T-helper 22 cell (primary cell): ENCODE measurements around the gene ATN1.

Source experiments
- DNase-seq: peaks from one replicate; pipeline ENCODE4 v3.0.0-alpha.2; 2020; ENCODE audit warnings: low read depth

ATN1 gene

DNA sequence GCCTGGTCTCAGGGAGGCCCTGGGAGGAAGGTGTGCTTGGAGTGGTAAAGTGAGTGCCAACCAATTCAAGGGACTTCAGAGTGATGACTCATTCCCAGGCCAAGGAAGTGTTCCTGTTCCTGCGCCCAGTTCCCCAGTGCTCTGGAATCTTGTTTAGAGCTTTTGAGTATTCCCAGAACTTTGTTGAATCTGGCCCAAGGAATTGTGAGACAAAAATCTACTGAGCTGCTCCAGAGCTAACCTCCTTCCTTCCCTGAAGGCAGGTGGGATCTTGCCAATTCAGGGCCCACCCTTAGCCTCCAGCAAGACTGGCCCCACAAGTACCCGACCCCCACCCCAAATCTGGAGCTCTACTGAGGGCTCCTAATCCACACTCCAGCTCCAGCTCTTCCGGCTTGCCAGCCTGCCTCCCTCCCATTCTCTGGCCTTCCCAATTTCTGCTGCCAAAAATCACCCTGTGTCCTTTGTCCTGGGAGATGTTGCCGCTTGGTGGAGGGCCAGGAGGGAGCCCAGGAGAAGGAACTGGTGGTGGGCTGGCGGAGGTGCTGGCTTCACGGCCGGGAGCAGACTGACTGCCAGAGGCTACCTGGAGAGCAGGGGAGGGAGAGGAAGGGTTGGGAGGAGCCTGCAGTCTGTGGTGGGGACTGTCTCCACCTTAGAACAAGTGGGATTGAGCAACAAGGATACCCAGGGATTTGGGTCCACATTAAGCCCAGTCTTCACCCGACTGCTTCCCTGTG lies 2.0 kb upstream of the ATN1 start:
- no peak for DNase-seq

GRCh38 chr12:6928022-6928702 lies 403 bp downstream of the ATN1 start:
- no peak for DNase-seq

GRCh38 chr12:6928703-6929407 lies 1.1 kb downstream of the ATN1 start:
- no peak for DNase-seq

- no peak for DNase-seq
Observed at GRCh38 chr12:6929466-6930452, 2.0 kb downstream of the ATN1 start.

DNA sequence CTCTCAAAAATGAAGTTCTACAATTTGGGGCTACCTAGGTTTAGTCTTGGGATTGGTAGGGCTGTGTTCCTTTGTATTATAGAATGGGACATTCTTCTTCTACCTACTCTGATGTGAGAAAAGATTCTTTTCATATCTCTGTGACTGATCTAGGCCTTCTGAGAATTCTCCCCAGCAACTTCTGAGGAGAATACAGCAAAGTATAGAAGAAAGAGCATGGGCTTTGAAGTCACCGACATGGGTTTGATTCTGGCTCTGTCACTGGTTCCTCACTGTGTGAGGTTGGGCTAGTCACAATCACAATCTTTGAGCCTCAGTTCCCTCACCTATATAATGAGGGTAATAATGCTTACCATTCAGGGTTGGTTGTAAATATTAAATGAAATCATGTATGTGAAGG lies 5.0 kb downstream of the ATN1 start:
- DNase-seq = no peak

DNA sequence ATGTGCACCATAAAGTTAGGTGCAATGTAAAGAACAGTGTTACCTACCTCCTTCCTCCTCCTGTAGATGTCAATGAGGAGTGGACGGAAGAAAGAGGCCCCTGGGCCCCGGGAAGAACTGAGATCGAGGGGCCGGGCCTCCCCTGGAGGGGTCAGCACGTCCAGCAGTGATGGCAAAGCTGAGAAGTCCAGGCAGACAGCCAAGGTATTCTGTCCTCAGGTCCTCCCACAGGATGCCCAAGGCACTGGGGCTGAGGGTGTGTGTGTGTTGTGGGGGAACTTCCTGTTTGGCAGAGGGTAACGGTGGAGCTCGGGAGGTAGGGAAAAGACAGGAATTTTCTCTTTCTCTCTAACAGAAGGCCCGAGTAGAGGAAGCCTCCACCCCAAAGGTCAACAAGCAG lies 6.4 kb downstream of the ATN1 start:
- no peak for DNase-seq

DNA sequence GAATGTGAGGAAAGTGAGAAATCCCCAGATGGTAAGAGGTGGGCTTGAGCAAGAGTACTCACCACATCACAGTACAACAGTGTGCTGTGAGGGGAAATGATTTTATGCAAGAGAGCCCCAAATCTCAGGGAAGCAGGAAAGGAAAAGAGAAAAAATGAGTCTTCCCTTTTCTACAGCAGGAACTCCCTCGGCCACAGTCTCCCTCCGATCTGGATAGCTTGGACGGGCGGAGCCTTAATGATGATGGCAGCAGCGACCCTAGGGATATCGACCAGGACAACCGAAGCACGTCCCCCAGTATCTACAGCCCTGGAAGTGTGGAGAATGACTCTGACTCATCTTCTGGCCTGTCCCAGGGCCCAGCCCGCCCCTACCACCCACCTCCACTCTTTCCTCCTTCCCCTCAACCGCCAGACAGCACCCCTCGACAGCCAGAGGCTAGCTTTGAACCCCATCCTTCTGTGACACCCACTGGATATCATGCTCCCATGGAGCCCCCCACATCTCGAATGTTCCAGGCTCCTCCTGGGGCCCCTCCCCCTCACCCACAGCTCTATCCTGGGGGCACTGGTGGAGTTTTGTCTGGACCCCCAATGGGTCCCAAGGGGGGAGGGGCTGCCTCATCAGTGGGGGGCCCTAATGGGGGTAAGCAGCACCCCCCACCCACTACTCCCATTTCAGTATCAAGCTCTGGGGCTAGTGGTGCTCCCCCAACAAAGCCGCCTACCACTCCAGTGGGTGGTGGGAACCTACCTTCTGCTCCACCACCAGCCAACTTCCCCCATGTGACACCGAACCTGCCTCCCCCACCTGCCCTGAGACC lies 7.8 kb downstream of the ATN1 start:
- no peak for DNase-seq

- DNase-seq = no peak
Observed at GRCh38 chr12:6936194-6936635, 8.5 kb downstream of the ATN1 start.

GRCh38 chr12:6936636-6937480 lies 9.1 kb downstream of the ATN1 start:
- no peak for DNase-seq

- peak; percentile 91 for DNase-seq
Observed at GRCh38 chr12:6937481-6938352, 10.0 kb downstream of the ATN1 start.

- DNase-seq = no peak
Observed at GRCh38 chr12:6938353-6939190, 10.8 kb downstream of the ATN1 start.

- DNase-seq = no peak
Observed at GRCh38 chr12:6939191-6939540, 11.4 kb downstream of the ATN1 start.

DNA sequence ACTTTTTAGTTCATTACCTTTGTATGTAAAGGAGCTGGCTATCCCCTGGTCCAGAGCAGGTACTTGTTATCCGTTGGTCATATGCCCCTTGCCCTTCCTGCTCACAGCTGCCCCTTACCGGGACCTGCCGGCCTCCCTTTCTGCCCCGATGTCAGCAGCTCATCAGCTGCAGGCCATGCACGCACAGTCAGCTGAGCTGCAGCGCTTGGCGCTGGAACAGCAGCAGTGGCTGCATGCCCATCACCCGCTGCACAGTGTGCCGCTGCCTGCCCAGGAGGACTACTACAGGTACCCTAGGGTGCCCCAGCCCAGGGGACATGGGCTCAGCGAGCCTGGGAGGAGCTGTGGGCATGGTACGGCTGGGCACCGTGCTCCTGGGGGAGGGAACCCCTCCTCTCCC lies 13.5 kb downstream of the ATN1 start:
- no peak for DNase-seq

- no peak for DNase-seq
Observed at GRCh38 chr12:6941782-6942181, 14.0 kb downstream of the ATN1 start.

- no peak for DNase-seq
Observed at GRCh38 chr12:6942331-6942665, 14.5 kb downstream of the ATN1 start.

DNA sequence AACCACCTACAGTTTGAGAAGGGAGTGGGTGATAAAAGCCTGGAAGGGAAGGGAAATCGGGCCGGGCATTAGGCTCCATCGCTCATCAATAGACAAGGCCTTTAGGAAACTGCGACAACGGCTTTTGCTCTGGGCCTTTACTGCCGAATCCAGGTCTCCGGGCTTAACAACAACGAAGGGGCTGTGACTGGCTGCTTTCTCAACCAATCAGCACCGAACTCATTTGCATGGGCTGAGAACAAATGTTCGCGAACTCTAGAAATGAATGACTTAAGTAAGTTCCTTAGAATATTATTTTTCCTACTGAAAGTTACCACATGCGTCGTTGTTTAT lies 15.6 kb downstream of the ATN1 start:
- DNase-seq = peak; percentile 77

DNA sequence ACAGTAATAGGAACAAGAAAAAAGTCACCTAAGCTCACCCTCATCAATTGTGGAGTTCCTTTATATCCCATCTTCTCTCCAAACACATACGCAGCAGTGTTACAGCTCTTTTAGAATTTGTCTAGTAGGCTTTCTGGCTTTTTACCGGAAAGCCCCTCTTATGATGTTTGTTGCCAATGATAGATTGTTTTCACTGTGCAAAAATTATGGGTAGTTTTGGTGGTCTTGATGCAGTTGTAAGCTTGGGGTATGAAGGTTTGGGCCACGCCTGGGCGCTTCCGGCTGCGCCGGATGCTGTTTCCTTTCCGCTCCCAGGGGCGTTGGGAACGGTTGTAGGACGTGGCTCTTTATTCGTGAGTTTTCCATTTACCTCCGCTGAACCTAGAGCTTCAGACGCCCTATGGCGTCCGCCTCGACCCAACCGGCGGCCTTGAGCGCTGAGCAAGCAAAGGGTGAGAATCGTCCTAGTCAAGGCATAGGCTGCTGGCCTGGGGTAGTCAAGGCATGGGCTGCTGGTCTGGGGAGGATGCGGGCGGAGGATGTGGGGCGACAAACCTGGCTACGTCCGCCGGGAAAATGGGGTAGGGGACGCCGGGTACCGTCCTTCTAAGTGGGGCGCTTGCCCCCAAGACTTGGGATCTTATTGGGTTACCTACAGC lies 16.1 kb downstream of the ATN1 start, which contains the start of the genes C12orf57 and RNU7-1:
C12orf57 (plus strand) TSS at position 301 of the 659 bp plus-strand sequence; CDS start at position 401, 100 bp downstream.
RNU7-1 (plus strand) TSS at position 95 of the 659 bp plus-strand sequence.
- peak; percentile 56 for DNase-seq
